PC-3 (cell line): Measurements from ENCODE around the gene CHIT1.

Experiments used
- EZH2 ChIP-seq: fragments of 300-600 bp; sonication (generic); IDR thresholded peaks from one replicate; pipeline ENCODE4 v1.6.1; 2017; ENCODE audit warnings: antibody characterized with exemption, mild to moderate bottlenecking, low read length; ENCODE audit not compliant: unreplicated experiment
- TF ChIP-seq, protein P1 (sequence below): fragments of 300-600 bp; sonication (generic); conservative IDR thresholded peaks from 2 replicates; pipeline ENCODE4 v1.5.1; 2017; ENCODE audit warnings: antibody characterized with exemption, low read depth, mild to moderate bottlenecking, low read length

DNA sequence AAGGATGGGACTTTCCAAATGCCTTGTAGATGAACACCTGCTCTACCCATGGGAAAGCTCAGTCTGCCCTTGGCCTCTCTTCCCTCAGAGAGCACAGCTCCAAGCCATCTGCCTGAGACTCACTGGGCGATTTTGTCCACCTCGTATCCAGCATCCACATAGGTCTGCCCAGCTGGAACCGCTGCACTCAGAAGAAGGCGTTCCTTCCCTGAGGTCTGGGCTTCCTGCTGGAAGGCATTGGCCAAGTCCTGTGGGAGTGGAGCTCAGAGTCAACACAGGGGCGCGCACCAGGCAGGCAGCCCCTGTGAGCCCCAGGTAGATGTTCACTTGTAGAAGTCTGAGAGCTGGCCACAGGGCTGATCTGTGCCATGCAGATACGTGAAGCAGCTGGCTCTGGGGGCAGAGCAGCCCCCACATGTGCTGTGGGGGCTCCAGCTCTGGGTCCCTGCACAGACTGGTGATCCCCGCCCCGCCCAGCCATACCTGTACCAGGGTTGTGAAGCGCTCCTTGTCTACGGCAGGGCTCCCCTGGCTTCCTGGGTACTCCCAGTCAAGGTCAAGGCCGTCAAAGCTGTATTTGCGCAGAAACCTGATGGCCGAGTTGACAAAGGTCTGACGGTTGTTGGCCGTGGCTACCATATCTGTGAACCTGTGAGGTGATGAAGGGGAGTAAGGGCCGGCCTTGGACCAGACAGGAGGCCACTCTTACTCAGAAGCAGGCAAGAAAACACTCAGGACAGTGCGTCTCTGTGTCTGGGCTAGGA is 6.3 kb downstream of the CHIT1 start:
- TF ChIP-seq, protein P1, sequence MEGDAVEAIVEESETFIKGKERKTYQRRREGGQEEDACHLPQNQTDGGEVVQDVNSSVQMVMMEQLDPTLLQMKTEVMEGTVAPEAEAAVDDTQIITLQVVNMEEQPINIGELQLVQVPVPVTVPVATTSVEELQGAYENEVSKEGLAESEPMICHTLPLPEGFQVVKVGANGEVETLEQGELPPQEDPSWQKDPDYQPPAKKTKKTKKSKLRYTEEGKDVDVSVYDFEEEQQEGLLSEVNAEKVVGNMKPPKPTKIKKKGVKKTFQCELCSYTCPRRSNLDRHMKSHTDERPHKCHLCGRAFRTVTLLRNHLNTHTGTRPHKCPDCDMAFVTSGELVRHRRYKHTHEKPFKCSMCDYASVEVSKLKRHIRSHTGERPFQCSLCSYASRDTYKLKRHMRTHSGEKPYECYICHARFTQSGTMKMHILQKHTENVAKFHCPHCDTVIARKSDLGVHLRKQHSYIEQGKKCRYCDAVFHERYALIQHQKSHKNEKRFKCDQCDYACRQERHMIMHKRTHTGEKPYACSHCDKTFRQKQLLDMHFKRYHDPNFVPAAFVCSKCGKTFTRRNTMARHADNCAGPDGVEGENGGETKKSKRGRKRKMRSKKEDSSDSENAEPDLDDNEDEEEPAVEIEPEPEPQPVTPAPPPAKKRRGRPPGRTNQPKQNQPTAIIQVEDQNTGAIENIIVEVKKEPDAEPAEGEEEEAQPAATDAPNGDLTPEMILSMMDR = no peak
- TF ChIP-seq EZH2 = no peak
